Caco-2 (cell line): ENCODE measurements around the gene SPARC. TPM values are rescaled to one million over a fixed set of nuclear protein-coding genes. Genes with fewer than 3 reads are reported as not detected.

Source experiments
- BruUV-seq: library from RNA; stranded (reverse); fragments of 400-500 nt; replicated peaks from 2 replicates; lab custom pipeline; 2021; lab: Mats Ljungman, UMichigan
- CTCF ChIA-PET: fragments of 300-600 bp; sonication (Branson Sonifier 250); formaldehyde crosslinking; loops from one replicate; lab custom pipeline; 2022; ENCODE audit warnings: antibody characterized with exemption; lab: Charles Lee
- POLR2A ChIA-PET: fragments of 300-600 bp; sonication (Branson Sonifier 250); formaldehyde crosslinking; loops from one replicate; lab custom pipeline; 2022; ENCODE audit warnings: antibody characterized with exemption; lab: Charles Lee
- DNase-seq, 2 experiments: peaks; one replicate each; pipeline versions ENCODE4 v3.0.0 to v3.0.0-alpha.2; 2020 to 2022
- H3K27me3 ChIP-seq: replicated peaks from 2 replicates; pipeline ENCODE4 v1.6.0; 2011; ENCODE audit warnings: low read length; ENCODE audit not compliant: control insufficient read depth, insufficient read depth
- H3K36me3 ChIP-seq: 2 replicates; pipeline ENCODE4 v1.5.1; 2011; ENCODE audit warnings: low read length; ENCODE audit not compliant: control insufficient read depth, insufficient read depth
- H3K4me1 ChIP-seq: fragments of 250-450 bp; sonication (Bioruptor Pico); 2 replicates; pipeline ENCODE4 v1.5.1; 2020; ENCODE audit warnings: mild to moderate bottlenecking
- H3K4me3 ChIP-seq: 2 replicates; pipeline ENCODE4 v1.5.1; 2011; ENCODE audit warnings: low read depth, mild to moderate bottlenecking, control low read depth, low read length
- H3K9me3 ChIP-seq: fragments of 250-450 bp; sonication (Bioruptor Pico); 2 replicates; pipeline ENCODE4 v1.5.1; 2020; ENCODE audit warnings: mild to moderate bottlenecking, moderate library complexity
- H3K27ac Mint-ChIP-seq: one replicate; pipeline ENCODE4 v1.8.0; 2022; ENCODE audit warnings: mixed read lengths; ENCODE audit not compliant: unreplicated experiment
- H3K27me3 Mint-ChIP-seq: one replicate; pipeline ENCODE4 v1.8.0; 2022; ENCODE audit warnings: mixed read lengths; ENCODE audit not compliant: insufficient read depth, unreplicated experiment
- H3K36me3 Mint-ChIP-seq: one replicate; pipeline ENCODE4 v1.8.0; 2022; ENCODE audit warnings: mild to moderate bottlenecking, mixed read lengths; ENCODE audit not compliant: insufficient read depth, unreplicated experiment
- H3K4me1 Mint-ChIP-seq: one replicate; pipeline ENCODE4 v1.8.0; 2022; ENCODE audit warnings: low read depth, mixed read lengths; ENCODE audit not compliant: unreplicated experiment
- H3K4me3 Mint-ChIP-seq: one replicate; pipeline ENCODE4 v1.8.0; 2022; ENCODE audit warnings: mild to moderate bottlenecking, moderate library complexity, mixed read lengths; ENCODE audit not compliant: unreplicated experiment
- H3K9me3 Mint-ChIP-seq: one replicate; pipeline ENCODE4 v1.8.0; 2022; ENCODE audit warnings: mixed read lengths; ENCODE audit not compliant: unreplicated experiment
- intact Hi-C: fragments of 100-400 bp; cut with micrococcal nuclease; formaldehyde crosslinking; loops from one replicate; pipeline ENCODE4 v1.10.0; 2022; ENCODE audit not compliant: unreplicated experiment
- total RNA-seq: library from RNA; stranded (reverse); gene quantifications from 2 replicates; pipeline ENCODE4 v1.2.3, GENCODE V29; 2022
- TF ChIP-seq, protein P1 (sequence below), 2 experiments: fragments of 200-600 bp in 1 of 2; IDR thresholded peaks; 1 replicate in 1 of 2; 2 replicates in 1 of 2; pipeline versions ENCODE4 v1.5.1 to v1.8.0; 2011 to 2022; ENCODE audit warnings: antibody characterized with exemption in 1 of 2, control low read depth in 1 of 2, inconsistent platforms in 1 of 2, low read depth in 1 of 2, low read length in 1 of 2, mild to moderate bottlenecking in 1 of 2, moderate library complexity in 1 of 2; ENCODE audit not compliant: insufficient read depth in 1 of 2, severe bottlenecking in 1 of 2, unreplicated experiment in 1 of 2

Gene SPARC
- total RNA-seq, 1 experiment from 2014 or later = 22.7 TPM

DNA sequence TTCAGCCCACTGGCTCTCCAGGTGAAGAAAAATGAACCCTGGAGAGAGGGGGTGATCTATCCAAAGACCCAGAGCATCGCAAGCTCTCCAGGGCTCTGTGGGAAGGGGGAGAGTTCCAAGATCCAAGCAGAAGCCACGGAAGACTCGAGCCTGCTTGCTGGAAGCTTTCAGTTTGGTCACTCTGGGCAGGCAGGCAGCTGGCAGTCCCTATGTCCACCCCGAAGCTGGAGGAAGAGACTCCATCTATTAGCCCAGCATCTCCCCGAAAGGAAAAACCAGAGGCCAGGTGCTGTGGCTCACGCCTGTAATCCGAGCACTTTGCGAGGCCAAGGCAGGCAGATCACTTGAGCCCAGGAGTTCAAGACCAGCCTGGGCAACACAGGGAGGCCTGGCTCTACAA, 10.7 kb upstream of the SPARC start:
- BruUV-seq = no TSS peak
- H3K9me3 ChIP-seq = no peaks in the 10 kb centered on the region
- H3K27me3 ChIP-seq = no peaks in the 10 kb centered on the region
- no peak overlapping the region for H3K4me3 Mint-ChIP-seq
- H3K4me1 Mint-ChIP-seq = peaks cover 13% of the 10 kb centered on the region
- no peak for DNase-seq
- ChIA-PET POLR2A (no interaction called here), CTCF (no interaction called here)
- H3K27me3 Mint-ChIP-seq = no peaks in the 10 kb centered on the region
- intact Hi-C loops = loop anchor here (5.0 kb wide), 1 partner anchor 45 kb away; no protein-coding TSS in a partner anchor
- no peaks in the 10 kb centered on the region for H3K36me3 ChIP-seq
- no peak overlapping the region for H3K27ac Mint-ChIP-seq
- peaks cover 23% of the 10 kb centered on the region for H3K4me1 ChIP-seq
- no peak overlapping the region for H3K4me3 ChIP-seq
- H3K9me3 Mint-ChIP-seq = no peaks in the 10 kb centered on the region
- TF ChIP-seq, protein P1, sequence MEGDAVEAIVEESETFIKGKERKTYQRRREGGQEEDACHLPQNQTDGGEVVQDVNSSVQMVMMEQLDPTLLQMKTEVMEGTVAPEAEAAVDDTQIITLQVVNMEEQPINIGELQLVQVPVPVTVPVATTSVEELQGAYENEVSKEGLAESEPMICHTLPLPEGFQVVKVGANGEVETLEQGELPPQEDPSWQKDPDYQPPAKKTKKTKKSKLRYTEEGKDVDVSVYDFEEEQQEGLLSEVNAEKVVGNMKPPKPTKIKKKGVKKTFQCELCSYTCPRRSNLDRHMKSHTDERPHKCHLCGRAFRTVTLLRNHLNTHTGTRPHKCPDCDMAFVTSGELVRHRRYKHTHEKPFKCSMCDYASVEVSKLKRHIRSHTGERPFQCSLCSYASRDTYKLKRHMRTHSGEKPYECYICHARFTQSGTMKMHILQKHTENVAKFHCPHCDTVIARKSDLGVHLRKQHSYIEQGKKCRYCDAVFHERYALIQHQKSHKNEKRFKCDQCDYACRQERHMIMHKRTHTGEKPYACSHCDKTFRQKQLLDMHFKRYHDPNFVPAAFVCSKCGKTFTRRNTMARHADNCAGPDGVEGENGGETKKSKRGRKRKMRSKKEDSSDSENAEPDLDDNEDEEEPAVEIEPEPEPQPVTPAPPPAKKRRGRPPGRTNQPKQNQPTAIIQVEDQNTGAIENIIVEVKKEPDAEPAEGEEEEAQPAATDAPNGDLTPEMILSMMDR (IDR thresholded peaks at IDR 0.05; ENCODE audit: insufficient read depth in 1 of 2, low read depth in 1 of 2, low read length in 1 of 2, severe bottlenecking in 1 of 2, unreplicated experiment in 1 of 2) = no peak
- no peaks in the 10 kb centered on the region for H3K36me3 Mint-ChIP-seq

DNA sequence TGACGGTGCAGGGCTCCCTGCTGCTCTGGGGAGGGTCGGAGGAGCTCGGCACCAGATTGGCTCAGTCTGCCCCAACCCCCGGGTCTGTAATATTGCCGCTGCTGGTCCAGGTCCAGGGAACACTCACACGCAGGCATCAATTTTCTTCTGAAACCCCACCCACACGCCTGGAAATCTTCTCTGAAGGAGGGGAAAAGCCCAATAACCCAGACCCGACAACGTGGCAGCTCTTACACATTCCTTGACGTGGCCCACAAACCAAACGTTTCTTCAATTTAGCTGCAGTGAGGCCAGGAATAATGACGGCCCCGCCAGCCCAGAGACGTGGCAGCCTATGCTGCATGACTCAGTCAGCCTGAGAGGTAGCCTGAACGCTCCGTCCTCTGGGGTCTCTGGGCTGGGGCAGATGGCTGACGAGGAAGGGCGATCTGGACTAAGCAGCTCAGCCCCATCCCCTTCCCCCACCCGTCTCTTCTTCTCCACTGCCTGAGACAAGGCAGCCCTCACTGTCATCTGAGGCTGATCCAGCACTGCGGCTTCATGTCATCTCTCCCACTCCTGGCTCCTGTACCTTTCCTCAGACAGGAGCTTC, 9.9 kb upstream of the SPARC start:
- H3K4me1 Mint-ChIP-seq = peaks cover 18% of the 10 kb centered on the region
- POLR2A ChIA-PET = no interaction called here
- no peak for DNase-seq
- no peak overlapping the region for H3K4me3 ChIP-seq
- CTCF ChIA-PET = no interaction called here
- no peaks in the 10 kb centered on the region for H3K27me3 Mint-ChIP-seq
- H3K27ac Mint-ChIP-seq = no peak overlapping the region
- peaks cover 23% of the 10 kb centered on the region for H3K4me1 ChIP-seq
- TF ChIP-seq, protein P1 (IDR thresholded peaks at IDR 0.05; ENCODE audit: insufficient read depth in 1 of 2, low read depth in 1 of 2, low read length in 1 of 2, severe bottlenecking in 1 of 2, unreplicated experiment in 1 of 2) = no peak
- no peak overlapping the region for H3K4me3 Mint-ChIP-seq
- no peaks in the 10 kb centered on the region for H3K9me3 ChIP-seq
- H3K9me3 Mint-ChIP-seq = no peaks in the 10 kb centered on the region
- H3K36me3 Mint-ChIP-seq = no peaks in the 10 kb centered on the region
- H3K27me3 ChIP-seq = no peaks in the 10 kb centered on the region
- no TSS peak for BruUV-seq
- H3K36me3 ChIP-seq = no peaks in the 10 kb centered on the region
- intact Hi-C loops = loop anchor here (5.0 kb wide), 1 partner anchor 46 kb away; no protein-coding TSS in a partner anchor

DNA sequence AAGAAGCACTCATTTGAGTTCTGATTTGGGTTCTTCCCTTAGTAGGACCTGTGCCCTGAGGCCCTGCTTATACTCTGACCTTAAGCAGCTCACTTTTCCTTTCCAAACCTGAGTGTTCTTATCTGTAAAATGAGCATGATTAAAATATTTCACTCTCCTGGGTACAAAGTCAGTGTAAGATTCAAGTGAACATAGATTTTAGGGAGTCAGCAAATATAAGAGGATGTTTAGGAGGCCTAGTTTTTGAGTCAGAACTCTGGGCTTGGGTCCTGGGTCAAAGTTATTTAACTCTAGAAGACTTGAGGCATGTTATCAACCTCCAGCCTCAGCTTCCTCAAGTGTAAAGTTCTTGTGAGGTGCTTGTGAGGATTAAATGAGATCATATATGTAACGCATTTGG, 8.7 kb upstream of the SPARC start:
- H3K27me3 ChIP-seq = no peaks in the 10 kb centered on the region
- H3K4me3 ChIP-seq = no peak overlapping the region
- H3K4me3 Mint-ChIP-seq = no peak overlapping the region
- DNase-seq = no peak
- peaks cover 23% of the 10 kb centered on the region for H3K4me1 Mint-ChIP-seq
- no peaks in the 10 kb centered on the region for H3K36me3 ChIP-seq
- TF ChIP-seq, protein P1 (IDR thresholded peaks at IDR 0.05; ENCODE audit: insufficient read depth in 1 of 2, low read depth in 1 of 2, low read length in 1 of 2, severe bottlenecking in 1 of 2, unreplicated experiment in 1 of 2) = no peak
- H3K9me3 Mint-ChIP-seq = no peaks in the 10 kb centered on the region
- CTCF ChIA-PET = no interaction called here
- H3K36me3 Mint-ChIP-seq = no peaks in the 10 kb centered on the region
- H3K27ac Mint-ChIP-seq = no peak overlapping the region
- H3K4me1 ChIP-seq = peaks cover 23% of the 10 kb centered on the region
- intact Hi-C loops = loop anchor here (5.0 kb wide), 1 partner anchor 47 kb away; no protein-coding TSS in a partner anchor
- no TSS peak for BruUV-seq
- H3K9me3 ChIP-seq = no peaks in the 10 kb centered on the region
- H3K27me3 Mint-ChIP-seq = no peaks in the 10 kb centered on the region
- POLR2A ChIA-PET = no interaction called here
